ENCODE measurements around the gene UBALD2.

- TF ChIP-seq RXRA (CRISPR knock-in tag; IDR thresholded peaks at IDR 0.05) (no peak), IKZF1 (IDR thresholded peaks at IDR 0.05) (no peak), RELA (CRISPR knock-in tag; IDR thresholded peaks at IDR 0.05) (no peak)
These were observed 31.7 kb downstream of the UBALD2 start for GRCh38 chr17:76296889-76297288.

Data from HepG2 (cell line).